Fibroblast of skin of right biceps (primary cell): ENCODE results near the gene CRADD.
"Not testable (repeated sequence)": the region's sequence is repeated elsewhere in the genome, so short reads cannot be mapped to it uniquely, and the experiment has no call there.

Experiments
- DNase-seq: peaks from one replicate; pipeline ENCODE4 v3.0.0-alpha.2; 2013

Gene CRADD

DNA sequence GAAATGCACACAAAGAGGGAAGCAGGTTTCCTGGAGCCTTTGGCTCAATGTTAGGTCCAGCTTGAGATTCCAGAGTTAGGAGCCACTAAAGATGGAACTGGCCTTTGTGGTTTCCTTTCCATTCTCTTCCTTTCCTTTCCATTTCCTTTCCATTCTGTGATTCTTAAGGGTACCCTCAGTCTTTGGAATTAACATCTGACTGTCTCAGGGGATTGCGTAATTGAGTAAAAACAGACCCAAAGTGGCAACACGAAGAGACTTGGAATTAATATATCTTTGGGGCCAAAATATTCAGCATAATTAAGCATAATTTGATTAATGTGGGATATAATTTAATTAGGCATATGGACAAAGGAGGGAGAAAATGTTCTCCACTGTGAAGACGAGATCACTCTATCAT lies 205.6 kb downstream of the CRADD start:
- DNase-seq, result no peak

DNA sequence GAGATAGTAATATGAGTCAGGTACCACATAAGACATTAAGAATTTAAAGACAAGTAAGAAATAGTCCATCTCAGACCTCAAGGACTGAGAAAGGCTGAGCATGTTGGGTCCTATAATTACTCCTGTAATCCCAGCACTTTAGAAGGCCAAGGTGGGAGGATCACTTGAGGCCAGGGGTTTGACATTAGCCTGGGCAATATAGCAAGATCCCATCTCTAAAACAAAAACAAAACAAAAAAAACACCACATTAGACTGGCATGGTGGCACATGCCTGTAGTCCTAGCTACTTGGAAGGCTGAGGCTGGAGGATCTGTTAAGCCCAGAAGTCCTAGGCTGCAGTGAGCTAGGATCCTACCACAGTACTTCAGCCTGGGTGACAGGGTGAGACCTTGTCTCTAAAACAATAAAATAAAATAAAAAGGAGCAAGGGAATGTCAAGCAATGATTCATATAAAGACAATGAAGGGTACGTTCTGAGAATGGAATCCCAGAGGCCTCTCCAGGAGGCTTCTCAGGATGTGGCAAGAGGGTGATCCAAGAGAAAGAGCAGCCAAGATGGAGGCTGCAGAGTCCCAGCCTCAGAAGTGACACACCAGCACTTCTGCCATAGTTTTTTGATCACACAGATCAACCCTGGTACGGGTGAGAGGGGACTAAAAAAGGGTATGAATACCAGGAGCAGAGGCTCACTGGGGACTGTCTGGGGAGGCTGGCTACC lies 206.4 kb downstream of the CRADD start:
- DNase-seq, result peak; percentile 94

DNA sequence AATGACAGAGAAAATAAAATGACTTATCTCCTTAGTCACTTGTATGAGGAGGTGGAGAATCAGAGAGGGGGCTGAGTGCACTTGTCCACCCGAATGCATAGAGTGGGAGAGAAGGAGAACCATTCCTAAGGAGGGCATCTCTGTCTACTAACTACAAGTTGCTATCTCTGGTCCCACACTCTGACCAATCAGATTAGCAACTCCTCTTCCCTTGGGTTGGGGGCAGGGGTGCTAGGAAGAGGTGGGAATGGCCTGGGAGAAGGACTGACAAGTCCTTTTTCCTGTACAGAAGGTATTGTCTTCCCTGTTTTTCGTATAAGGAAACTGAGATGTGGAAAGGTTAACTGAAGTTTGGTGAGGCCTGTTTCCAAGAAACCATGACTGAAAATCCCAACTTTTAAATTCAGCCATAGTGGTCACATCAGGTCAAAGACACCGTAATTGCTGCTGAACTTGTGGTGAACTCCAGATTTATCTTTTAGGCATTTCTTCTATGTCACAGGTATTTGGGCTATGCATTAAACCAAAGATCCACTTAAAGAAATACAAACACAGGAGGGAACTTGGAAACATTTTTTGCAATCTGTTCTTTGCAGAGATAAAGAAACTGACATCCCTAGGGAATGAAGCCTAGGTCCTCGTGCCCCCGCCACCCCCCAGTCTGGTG lies 207.8 kb downstream of the CRADD start:
- DNase-seq, result peak; percentile 84

DNA sequence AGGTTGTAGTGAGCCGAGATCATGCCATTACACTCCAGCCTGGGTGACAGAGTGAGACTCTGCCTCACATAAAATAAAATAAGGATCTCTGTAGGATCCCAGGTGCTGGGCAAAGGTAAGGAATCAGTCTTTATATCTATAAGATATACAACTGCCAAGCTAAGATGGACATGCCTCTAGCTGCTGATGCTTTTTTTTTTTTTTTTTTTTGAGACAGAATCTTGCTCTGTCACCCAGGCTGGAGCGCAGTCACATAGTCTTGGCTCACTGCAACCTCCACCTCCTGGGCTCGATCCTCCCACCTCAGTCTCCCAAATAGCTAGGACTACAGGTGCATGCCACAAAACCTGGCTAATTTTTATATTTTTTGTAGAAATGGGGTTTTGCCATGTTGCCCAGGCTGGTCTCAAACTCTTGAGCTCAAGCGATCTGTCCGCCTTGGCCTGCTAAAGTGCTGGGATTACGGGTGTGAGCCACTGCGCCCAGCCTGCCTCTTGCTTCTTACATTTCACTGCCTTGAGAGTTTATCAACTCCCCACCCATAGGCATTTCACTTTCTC lies 208.9 kb downstream of the CRADD start:
- DNase-seq, result not testable (repeated sequence)

DNA sequence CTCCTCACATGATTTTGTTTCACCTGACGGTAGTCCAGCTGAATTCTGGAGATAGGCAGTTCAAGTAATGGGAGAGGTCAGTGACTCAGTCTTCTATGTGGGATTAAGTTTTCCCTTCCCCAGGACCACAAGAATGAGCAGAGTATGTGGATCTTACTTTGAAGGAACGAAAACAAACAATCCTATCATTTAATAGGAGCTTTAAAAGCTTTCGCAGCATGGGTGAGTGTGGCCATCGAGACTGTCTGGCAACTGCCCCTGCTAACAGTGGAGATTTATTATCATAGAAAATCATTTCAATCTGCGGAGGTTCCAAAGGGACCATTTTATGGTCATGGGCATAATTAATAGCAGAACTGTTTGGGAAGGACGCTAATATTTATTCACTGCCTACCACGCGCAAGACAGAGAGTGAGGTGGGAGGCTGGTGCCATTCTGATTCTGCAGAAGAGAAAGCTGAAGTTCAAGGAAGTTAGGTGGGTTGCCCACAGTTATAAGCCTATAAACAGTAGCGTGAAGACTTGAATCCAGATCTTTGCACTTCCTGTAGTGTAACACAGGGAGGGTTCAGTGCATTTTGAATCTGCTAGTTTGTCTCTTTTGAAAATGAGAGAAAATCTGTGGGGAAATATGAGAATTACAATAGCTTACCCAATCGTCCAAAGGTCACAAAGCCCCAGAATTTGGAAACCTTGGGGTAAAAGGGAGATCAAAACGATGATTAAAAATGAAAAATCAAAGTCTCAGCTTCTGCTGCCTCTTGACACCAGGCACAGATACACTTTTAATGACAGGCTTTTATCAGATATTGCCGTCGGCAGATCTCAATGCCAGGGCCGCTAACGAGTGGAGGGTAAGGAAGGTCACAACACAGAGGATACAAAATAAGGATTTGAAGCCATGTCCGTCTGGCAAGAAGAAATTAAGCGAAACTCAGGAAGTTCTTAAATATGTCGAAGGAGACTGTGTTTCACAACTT lies 209.6 kb downstream of the CRADD start:
- DNase-seq, result peak; percentile 94

DNA sequence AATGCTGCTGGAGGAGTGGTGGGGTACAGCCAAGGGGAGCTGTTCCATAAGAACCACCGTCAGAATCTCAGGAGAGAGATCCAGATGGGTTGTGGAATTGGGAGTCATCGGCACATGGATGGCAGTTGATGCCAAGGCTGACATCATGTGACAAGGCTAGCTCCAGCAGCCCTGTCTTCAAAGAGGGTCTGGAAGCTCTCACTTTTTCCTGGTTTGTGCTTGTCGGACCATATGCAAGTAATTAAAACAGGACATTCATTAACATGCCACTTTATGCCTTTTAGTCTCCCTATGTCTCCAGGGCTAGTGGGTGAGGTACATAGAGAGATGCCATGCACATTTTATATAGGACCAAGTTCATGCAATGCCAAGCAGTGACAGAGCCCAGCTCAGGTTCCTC lies 211.8 kb downstream of the CRADD start:
- DNase-seq, result no peak

DNA sequence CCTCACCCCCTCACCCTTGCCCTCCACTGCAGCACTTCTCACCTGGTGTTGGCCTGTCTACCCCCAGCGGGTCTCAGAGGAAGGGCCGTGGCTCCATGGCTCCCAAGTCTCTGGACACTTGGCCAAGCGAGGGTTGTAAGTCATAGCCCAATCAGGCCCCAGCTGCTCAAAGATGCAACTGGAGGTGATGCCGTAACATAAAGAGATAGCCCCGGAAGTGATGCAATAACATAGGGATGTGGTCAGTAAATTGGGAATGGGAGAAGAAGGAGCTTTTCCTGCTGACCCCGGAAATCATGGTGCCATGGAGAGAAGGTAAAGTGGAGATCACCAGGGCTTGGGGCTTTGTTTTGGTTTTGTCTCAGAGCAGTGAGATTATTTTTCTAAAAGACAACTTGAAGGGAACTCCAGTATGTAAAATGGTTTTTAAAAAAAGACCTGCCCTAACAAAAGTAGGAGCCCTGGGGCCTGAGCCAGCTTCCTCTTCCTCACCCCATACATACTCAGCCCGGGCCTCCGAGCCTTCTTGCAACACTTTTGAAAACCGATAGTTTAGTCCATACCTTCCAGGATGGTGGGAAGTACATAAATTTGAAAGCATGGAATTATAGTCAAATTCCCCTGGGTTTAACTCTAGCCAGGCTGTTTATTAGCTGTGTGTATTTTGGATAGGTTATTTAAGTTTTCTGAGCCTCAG lies 212.5 kb downstream of the CRADD start:
- DNase-seq, result peak; percentile 63

DNA sequence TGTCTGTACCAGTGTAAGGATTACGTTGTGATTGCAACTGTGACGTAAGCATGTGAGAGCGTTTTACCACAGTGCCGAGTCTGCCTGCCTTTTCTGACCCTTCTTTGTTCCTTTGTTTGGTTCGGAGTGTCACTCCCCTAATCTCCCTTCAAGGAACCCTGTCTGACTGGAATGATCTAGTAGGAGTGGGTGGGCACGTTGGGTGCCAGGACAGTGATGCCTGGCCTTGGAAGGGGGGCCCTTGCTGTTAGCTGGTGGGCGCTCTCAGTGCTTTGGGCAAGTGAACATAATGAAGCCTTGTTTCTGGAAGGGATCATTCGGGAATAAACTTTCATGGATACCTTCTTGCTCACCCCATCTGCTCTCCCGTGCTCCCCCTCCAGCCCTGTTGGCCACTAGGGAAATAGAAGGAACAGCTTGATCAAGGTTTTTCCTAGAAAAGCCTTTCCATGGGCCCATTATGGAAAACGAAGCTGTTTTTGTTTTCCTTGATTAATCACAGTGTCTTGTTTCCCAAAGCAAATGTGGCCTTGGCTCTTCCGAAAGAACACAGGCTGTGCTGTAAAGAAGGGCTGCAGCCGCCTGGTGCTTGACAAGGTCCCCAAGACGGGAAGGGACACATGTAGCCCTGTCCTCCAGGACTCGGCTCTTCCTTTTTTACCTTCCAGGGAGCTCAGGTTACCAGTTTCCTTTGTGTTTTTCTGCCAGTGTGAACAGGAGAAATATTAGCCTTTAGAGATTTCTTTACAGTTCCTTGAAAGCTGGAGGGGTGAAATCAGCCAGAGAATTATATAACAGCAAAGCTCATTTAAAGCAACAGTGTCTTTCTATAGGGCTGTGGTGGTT lies 215.5 kb downstream of the CRADD start:
- no peak for DNase-seq

DNA sequence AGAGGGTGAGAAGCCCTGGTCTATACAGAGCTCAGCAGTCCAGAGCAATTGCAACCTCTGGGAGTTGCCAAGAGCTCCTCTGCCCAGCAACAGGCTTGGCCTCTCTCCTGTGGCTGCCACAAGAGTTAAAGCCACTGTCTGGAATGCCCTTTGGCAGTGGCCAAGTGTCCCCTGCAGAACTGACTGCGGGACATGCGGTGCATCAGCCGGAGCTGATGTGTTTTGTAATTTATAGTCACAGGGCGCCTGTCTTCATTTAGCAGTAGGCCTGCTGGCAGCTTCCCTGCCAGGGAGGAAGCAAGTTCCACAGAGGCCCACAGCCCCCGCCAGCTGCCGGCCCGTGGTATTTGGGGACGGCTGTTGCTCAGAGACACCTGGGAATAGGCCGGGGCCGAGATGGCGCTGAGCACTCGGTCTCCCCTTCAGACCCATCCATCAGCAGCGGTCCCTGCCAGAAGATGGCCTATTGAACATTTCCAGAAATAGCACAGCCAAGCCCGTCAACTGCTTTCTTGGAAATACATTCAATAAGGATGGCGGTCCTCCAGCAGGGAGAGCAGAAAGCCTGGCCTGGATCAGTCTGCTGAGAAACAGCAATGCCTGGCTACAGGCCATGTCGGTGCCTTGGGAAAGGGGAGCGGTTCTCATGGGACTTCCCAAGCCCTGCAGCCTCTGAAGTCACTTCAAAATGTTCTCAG lies 217.4 kb downstream of the CRADD start:
- peak; percentile 87 for DNase-seq

DNA sequence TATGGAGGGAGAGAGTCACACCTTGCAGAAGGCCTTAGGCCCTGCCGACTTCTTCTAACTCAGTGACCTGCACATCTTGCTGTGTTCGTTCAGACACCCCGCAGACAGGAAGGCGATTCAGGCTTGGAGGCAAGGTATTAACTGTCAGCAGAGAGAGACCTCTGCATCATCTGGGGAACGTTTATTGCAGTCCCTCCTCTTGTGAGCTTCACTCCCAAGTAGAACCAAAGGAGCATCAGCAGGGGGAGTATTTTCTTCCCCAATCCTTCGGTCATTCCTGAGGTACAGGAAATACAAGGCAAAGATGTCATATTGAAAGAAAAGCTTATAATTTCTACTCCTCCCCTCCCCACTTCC lies 217.9 kb downstream of the CRADD start:
- peak; percentile 83 for DNase-seq

DNA sequence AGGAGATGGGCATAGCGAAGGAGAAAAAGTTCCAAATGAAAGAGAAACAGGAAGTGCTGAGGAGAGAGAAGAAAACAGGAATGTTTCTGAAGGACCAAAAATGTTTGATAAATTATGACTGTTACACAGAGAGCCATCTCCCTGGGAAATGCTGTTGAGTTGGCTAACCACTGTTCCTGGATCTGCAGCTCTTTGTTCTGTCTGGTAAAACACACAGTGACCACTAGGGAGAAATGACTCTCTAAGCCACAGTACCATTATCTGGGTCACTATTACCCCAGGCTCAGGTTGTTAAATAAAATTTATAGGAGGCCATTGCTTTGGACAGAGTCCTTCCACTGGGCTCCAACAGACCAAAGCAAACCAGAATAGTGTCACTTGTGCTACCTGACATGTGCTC lies 219.3 kb downstream of the CRADD start:
- peak; percentile 34 for DNase-seq

DNA sequence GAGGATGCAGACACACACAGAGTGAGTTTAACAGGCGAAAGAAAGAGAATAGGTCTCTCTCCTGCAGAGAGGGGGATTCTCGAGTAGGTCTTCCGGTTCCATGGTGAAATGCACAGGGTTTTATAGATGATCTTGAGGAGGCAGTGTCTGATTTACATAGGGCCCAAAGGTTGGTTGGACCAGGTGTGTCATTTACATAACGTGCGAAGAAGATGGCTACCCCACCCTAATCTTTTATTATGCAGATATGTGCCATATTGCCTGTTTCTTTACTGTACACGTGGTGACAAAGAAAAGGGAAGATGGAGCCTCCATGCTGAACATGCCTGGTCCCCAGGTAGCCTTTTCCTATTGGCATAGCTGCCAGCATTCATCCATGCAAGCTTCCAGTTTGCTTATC lies 219.8 kb downstream of the CRADD start:
- DNase-seq, result no peak

DNA sequence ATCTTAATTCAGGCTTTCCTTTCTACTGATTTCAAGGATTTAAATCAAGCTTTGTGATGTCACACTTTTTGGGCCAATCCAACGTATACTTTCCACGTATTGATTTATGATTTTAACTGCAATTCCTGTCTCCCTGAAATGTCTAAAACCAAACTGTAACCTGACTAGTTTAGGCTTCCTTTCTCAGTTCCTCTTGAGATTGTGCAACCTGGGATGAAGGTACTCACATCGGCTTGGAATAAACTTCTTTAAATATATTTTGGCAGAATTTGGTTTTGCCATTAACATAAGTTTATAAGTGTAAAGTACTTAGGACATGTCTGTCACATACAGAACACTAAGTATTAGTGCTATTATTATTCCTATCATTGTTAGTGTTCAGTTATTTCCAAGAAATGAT lies 224.6 kb downstream of the CRADD start:
- no peak for DNase-seq

DNA sequence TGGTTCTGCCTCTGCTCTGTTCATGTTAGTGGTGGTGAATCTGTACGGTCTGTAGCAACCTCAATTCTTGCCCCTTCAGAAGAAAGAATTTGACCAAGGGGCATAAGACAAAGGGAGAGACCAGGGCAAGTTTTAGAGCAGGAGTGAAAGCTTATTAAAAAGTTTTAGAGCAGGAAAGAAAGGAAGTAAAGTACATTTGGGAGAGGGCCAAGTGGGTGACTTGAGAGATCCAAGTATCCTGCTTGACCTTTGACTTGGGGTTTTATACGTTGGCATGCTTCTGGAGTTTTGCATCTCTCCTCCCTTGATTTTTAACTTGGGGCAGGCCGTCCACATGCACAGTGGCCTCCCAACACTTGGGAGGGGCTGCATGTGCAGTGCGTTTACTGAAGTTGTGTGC lies 225.0 kb downstream of the CRADD start:
- DNase-seq, result no peak

DNA sequence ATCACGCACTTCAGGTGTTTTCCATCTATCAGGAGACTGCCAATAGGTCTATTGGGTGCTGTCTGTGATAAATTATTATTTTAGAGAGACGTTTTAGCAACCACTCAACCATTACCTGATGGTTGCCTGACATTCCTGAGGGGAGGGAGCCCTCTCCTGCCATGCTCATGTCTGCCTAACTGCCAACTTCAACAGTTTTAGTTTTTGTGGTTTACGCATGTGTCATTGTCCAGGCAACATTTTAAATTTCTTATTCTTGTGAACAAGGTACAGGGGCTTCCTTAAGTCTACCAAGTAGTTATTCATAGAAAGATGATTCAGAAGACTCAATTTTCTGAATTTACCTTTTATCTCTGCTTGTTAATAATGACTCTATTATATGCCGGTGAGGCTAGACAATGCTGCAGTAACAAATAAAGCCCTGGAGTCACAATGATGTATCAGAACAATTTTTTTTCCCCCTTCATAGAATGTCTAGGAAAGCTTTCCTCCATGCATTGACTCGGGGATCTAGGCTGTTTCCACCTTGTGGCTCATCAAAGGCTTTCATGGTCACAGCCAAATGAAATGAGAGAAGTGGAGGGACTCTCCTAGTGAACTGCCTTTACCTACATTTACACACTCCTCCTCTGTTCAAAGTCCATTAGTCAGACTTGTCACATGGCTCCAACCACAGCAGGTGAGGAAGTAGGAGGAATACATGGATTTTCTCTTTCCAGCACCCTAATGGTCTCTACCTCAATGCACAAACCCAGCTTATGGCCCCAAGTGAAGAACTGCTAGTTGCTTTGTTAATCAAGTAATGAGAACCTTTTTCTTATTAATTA lies 225.8 kb downstream of the CRADD start:
- DNase-seq, result no peak

DNA sequence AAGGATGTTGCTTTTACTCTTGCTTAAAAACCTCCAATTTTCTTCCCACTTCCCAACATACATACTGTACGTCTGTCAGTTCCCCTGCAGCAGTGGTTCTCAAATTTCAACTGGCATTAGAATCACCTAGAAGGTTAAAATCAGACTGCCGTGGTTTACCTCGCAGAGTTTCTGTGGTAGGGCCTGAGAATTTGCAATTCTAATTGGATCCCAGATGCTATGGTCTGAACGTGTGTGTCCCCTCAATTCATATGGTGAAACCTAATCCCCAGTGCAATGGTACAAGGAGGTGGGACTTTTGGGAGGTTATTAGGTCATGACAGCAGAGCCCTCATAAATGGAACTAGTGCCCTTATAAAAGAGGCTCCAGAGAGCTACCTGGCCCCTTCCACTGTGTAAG lies 226.9 kb downstream of the CRADD start:
- no peak for DNase-seq

DNA sequence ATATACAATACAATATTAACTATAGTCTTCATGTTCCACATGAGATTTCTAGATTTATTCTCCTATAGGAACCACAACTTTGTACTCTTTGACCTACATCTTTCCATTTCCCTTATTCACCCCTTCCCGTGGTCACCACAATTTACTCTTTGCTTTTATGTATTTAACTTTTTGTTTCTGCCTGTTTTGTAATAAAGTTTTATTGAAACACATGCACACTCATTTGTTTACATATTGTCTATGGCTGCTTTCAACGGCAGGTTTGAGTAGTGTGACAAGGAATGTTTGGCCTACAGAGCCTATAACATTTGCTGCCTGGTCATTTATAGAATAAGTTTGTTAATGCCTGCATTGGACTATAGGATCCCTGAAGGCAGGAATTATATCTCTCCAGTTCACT lies 231.1 kb downstream of the CRADD start:
- DNase-seq, result no peak

DNA sequence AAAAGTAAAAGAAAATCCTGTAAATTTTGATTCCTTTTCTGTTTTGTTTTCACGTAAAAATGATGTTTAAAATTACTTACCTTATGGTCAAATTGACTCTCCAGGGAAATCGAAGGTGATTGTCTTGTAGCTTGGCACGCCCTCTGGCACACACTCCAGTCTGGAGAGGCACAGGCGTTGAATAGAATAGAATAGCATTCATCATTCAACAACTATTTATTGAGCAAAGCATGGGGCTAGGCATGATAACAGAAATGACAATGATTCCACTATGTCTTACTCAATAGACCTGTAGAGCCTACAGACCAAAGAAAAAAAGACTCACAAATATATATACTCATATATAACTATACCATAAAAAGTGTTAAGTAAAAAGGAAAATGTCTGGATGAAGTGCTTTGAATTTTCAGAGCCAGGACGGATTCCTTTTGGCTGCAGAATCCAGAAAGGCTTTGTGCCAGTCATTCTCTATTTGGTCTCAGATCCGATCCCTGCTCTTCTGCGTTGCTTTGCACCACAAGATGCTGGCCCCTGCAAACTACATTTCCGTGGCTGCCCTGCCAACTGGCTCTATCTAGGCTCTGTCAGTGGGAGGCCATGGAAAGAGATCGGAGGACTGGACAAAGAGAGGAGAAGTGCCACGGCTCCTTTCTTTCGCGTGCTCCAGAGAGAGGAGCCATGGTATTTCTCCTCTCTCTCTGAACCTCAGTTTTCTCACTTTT lies 231.8 kb downstream of the CRADD start:
- DNase-seq, result peak; percentile 48

DNA sequence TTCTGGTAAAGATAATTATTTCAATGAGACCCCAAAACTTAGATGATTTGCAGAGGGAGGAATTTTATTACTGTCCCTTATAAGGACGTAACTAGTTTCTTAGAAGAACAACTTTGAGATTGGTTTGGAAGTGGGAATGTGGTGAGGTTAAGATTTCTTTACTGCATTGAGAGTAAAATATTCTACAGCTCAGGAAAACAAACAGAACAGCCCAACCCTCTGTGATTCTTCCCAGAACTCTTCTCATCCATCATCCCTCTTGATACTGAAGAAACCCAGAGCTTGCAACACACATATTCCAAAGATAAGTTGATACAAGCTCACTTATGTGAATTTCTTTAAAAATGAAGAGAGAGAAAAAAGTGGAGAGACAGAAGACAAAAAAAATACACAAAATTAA lies 234.2 kb downstream of the CRADD start:
- DNase-seq, result peak; percentile 67
